ENCODE data around the gene C18orf63.

Gene C18orf63

DNA sequence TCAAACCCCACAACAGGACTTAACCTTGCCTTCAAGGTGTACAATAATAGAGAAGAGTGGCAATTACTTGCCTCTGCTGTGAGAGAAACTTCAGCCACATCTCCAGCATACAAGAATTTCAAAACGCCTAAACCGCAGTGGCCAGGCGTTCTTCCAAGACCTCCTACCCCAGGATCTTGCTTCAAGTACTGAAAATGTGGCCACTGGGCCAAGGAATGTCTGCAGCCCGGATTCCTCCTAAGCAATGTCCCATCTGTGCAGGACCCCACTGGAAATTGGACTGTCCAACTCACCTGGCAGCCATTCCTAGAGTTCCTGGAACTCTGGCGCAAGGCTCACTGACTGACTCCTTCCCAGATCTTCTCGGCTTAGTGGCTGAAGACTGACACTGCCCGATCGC lies 21.1 kb upstream of the C18orf63 start:
- TF ChIP-seq, protein P1, sequence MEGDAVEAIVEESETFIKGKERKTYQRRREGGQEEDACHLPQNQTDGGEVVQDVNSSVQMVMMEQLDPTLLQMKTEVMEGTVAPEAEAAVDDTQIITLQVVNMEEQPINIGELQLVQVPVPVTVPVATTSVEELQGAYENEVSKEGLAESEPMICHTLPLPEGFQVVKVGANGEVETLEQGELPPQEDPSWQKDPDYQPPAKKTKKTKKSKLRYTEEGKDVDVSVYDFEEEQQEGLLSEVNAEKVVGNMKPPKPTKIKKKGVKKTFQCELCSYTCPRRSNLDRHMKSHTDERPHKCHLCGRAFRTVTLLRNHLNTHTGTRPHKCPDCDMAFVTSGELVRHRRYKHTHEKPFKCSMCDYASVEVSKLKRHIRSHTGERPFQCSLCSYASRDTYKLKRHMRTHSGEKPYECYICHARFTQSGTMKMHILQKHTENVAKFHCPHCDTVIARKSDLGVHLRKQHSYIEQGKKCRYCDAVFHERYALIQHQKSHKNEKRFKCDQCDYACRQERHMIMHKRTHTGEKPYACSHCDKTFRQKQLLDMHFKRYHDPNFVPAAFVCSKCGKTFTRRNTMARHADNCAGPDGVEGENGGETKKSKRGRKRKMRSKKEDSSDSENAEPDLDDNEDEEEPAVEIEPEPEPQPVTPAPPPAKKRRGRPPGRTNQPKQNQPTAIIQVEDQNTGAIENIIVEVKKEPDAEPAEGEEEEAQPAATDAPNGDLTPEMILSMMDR (IDR thresholded peaks at IDR 0.05), result no peak

DNA sequence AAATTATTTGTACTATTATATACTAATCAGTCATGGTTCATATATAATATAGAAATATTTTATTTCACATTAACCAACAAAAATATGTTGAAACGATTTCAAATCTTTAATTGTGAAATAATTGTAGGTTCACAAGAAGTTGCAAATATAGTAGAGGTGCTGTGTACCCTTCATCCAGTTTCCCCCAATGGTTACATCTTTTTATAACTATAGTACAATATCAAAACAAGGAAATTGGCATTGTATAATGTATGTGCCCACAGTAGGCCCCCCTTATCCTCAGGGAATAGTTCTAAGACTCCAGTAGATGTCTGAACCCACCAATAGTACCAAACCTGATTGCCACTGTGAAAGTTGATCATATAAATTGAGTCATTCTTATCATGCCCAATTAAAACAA lies 16.5 kb upstream of the C18orf63 start:
- TF ChIP-seq, protein P1 (IDR thresholded peaks at IDR 0.05), result no peak

DNA sequence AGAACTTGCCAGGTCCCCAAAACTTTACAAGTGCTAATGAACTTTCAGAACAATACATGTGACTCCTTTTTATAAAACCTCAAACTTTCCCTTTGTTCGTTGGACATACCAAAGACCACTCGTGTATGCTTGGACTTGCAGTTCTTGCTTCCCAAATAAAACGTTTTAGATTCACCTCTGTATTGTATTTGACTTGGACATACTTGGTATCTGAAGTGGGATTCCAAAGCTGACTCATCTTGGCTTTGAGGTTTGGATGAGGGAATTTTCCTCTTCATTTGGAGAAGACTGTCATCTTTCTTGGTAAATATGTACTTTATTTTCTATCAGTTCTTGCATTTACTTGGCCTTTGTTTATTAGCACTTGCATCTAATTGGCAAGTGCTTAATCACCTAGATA lies 15.9 kb upstream of the C18orf63 start:
- TF ChIP-seq, protein P1 (IDR thresholded peaks at IDR 0.05), result no peak

DNA sequence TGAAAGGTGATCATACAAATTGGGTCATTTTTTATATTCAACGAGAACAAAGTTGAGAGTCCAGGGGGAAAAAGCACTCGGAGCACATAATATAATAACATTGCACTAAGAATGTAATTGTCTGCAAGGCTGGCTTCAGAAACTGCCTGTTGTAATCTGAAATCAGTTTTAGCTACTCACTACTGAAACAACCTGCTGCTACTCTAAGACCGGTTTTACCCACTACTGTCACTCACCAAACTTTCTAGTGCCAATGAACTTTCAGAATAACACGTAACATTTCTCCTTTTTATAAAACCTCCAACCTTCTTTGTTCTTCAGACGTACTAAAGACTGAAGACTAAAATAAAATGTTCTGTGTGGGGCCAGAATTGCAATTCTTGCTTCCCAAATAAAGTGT lies 12.3 kb upstream of the C18orf63 start:
- TF ChIP-seq, protein P1 (IDR thresholded peaks at IDR 0.05), result no peak

DNA sequence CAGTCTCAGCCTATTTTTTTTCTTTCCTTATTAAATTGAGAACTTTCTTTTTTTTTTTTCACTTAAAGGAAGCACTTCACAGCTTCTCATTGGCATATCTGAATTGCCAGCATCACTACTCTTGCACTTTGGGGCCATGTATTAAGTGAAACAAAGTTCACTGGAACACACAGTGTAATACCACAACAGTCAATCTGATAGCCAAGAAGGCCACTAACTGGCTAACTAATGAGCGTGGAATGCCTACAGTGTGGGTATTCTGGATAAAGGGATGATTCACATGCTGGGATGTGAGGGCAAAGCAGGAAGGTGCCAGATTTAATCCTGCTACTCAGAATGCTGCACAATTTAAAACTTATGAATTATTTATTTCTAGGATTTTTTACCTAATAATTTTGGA lies 11.7 kb upstream of the C18orf63 start:
- TF ChIP-seq, protein P1 (IDR thresholded peaks at IDR 0.05), result no peak

DNA sequence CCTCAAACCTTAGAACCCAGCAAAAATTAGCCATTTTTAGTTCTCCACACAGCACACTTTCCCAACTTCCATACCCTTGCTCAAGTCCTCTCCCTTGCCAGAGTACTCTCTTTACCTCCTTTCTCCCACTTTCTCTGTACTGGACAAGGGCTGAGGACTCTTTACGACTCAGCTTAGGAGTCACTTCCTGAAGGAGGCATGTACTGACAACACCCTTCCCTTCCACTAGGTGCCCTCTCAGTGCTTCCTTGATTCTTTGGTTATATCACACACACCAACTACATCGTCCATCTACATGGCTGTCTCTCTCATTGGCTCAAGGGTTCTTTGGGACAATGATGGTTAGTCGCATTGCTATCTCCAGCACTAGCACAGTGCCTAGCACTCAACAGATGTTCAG lies 5.2 kb upstream of the C18orf63 start:
- TF ChIP-seq, protein P1 (IDR thresholded peaks at IDR 0.05), result no peak; the same call in 1 of the 2 replicates

DNA sequence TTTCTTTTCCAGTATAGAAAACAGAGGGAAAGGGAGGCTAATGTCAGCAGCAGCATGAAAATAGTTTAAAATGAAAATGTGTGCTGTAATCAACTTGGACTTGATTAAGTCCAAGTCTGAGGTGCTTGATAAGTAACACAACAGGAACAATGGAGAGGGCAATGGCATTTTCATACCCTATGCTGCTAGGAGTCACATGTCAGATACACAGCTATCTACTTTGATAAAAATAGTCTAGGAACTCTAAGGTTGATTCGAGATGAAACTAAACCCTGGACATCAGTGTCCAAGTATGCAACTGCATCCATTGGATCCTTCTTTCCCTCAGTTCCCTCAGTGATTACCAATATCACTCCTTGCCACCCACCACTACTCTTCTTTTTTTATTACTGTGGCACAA lies 4.6 kb upstream of the C18orf63 start:
- TF ChIP-seq, protein P1 (IDR thresholded peaks at IDR 0.05), result no peak

DNA sequence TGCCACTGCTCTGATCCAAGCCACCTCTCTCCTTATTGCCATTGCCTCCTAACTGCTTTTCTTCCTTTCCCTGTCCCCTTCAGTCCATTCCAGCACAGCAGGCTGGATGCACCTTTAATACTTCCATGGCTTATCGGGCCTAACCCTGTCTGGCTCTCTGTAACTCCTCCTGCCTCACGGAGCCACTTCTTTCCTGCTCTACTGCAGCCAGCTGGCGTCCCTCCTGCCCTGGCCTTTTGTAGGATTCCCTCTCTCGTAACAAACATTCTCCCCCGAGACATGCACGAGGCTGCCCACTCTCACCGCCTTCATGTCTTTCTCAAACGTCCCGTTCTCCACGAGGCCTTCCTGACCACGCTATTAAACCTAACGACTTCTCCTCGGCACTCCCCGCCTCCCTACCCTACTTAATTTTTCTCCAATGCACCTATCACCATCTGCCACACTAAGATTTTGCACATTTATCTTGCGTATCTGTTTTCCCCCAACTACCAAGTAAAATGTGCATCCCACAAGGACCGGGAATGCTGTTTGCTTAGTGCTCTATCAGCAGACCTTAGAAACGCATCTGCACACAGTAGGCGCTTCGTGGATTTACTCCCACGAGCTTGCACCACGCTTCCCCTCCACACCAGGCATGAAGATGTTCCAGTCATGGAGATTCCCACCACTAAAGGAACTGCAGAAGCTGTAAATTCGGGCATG lies 728 bp upstream of the C18orf63 start:
- TF ChIP-seq, protein P1 (IDR thresholded peaks at IDR 0.05), result no peak
